OCI-LY1 (cell line): ENCODE measurements around the gene CELSR2.

Experiments
- EZH2 ChIP-seq: fragments of 200-600 bp; sonication (generic), shearing (Covaris generic); IDR thresholded peaks from 2 replicates; pipeline ENCODE4 v1.8.0; 2017; ENCODE audit warnings: borderline replicate concordance, mixed run types, mild to moderate bottlenecking, antibody characterized with exemption, low read length, moderate library complexity, mixed read lengths
- TF ChIP-seq, protein P1 (sequence below): fragments of 200-600 bp; sonication (generic), shearing (Covaris generic); IDR thresholded peaks from 2 replicates; pipeline ENCODE4 v1.5.1; 2017; ENCODE audit warnings: mild to moderate bottlenecking, antibody characterized with exemption, low read length, moderate library complexity, mixed read lengths

GRCh38 chr1:109248797-109249629 lies at the start of gene CELSR2:
- TF ChIP-seq, protein P1, sequence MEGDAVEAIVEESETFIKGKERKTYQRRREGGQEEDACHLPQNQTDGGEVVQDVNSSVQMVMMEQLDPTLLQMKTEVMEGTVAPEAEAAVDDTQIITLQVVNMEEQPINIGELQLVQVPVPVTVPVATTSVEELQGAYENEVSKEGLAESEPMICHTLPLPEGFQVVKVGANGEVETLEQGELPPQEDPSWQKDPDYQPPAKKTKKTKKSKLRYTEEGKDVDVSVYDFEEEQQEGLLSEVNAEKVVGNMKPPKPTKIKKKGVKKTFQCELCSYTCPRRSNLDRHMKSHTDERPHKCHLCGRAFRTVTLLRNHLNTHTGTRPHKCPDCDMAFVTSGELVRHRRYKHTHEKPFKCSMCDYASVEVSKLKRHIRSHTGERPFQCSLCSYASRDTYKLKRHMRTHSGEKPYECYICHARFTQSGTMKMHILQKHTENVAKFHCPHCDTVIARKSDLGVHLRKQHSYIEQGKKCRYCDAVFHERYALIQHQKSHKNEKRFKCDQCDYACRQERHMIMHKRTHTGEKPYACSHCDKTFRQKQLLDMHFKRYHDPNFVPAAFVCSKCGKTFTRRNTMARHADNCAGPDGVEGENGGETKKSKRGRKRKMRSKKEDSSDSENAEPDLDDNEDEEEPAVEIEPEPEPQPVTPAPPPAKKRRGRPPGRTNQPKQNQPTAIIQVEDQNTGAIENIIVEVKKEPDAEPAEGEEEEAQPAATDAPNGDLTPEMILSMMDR = no peak
- TF ChIP-seq EZH2 = no peak
